OCI-LY1 (cell line): ENCODE data around the gene DTX1.

ENCODE experiments used
- H2AFZ ChIP-seq: fragments of 200-600 bp; sonication (generic), shearing (Covaris generic); 2 replicates; pipeline ENCODE4 v1.6.0; 2014; ENCODE audit warnings: antibody characterized with exemption, mild to moderate bottlenecking, low read length
- H3F3A ChIP-seq: fragments of 200-600 bp; sonication (generic), shearing (Covaris generic); 2 replicates; pipeline ENCODE4 v1.6.0; 2014; ENCODE audit warnings: mild to moderate bottlenecking, antibody characterized with exemption, low read length, moderate library complexity; ENCODE audit not compliant: insufficient read depth
- H3K27ac ChIP-seq: fragments of 200-600 bp; sonication (generic); 2 replicates; pipeline ENCODE4 v1.5.1; 2014; ENCODE audit warnings: low read length, mixed run types, mild to moderate bottlenecking, low read depth; ENCODE audit not compliant: poor library complexity, severe bottlenecking
- H3K27me3 ChIP-seq: fragments of 200-600 bp; sonication (generic); 2 replicates; pipeline ENCODE4 v1.6.0; 2014; ENCODE audit warnings: antibody characterized with exemption, mild to moderate bottlenecking, low read length, moderate library complexity; ENCODE audit not compliant: insufficient read depth
- H3K36me3 ChIP-seq: fragments of 200-600 bp; sonication (generic); 2 replicates; pipeline ENCODE4 v1.6.1; 2014; ENCODE audit warnings: mild to moderate bottlenecking, antibody characterized with exemption, low read length, moderate library complexity, mixed read lengths; ENCODE audit not compliant: insufficient read depth
- H3K4me1 ChIP-seq: fragments of 200-600 bp; sonication (generic); 2 replicates; pipeline ENCODE4 v1.5.1; 2014; ENCODE audit warnings: mild to moderate bottlenecking, low read length, moderate library complexity; ENCODE audit not compliant: insufficient read depth, severe bottlenecking
- H3K4me2 ChIP-seq: fragments of 200-600 bp; sonication (generic), shearing (Covaris generic); 2 replicates; pipeline ENCODE4 v1.6.1; 2014; ENCODE audit warnings: low read length
- H3K4me3 ChIP-seq: fragments of 200-600 bp; sonication (generic); 2 replicates; pipeline ENCODE4 v1.5.1; 2014; ENCODE audit warnings: low read length, low read depth, mild to moderate bottlenecking, mixed read lengths; ENCODE audit not compliant: poor library complexity, severe bottlenecking
- H3K79me2 ChIP-seq: fragments of 200-600 bp; shearing (Covaris generic); 2 replicates; pipeline ENCODE4 v1.6.1; 2016; ENCODE audit warnings: mixed run types, low read length, mixed read lengths; ENCODE audit not compliant: insufficient read depth
- H3K9ac ChIP-seq: fragments of 200-600 bp; sonication (generic), shearing (Covaris generic); 2 replicates; pipeline ENCODE4 v1.6.1; 2014; ENCODE audit warnings: mild to moderate bottlenecking, low read length, mixed read lengths
- H3K9me2 ChIP-seq: fragments of 200-600 bp; sonication (generic), shearing (Covaris generic); 2 replicates; pipeline ENCODE4 v1.6.1; 2014; ENCODE audit warnings: low read depth, mild to moderate bottlenecking, low read length, mixed read lengths
- H3K9me3 ChIP-seq: fragments of 200-600 bp; shearing (Covaris generic); 2 replicates; pipeline ENCODE4 v1.6.1; 2014; ENCODE audit warnings: low read length, mixed read lengths
- H4K20me1 ChIP-seq: fragments of 200-600 bp; sonication (generic), shearing (Covaris generic); 2 replicates; pipeline ENCODE4 v1.6.0; 2016; ENCODE audit warnings: mild to moderate bottlenecking, low read length; ENCODE audit not compliant: insufficient read depth
- EZH2 ChIP-seq: fragments of 200-600 bp; sonication (generic), shearing (Covaris generic); IDR thresholded peaks from 2 replicates; pipeline ENCODE4 v1.8.0; 2017; ENCODE audit warnings: borderline replicate concordance, mixed run types, mild to moderate bottlenecking, antibody characterized with exemption, low read length, moderate library complexity, mixed read lengths
- TF ChIP-seq, protein P1 (sequence below): fragments of 200-600 bp; sonication (generic), shearing (Covaris generic); IDR thresholded peaks from 2 replicates; pipeline ENCODE4 v1.5.1; 2017; ENCODE audit warnings: mild to moderate bottlenecking, antibody characterized with exemption, low read length, moderate library complexity, mixed read lengths

Gene DTX1

DNA sequence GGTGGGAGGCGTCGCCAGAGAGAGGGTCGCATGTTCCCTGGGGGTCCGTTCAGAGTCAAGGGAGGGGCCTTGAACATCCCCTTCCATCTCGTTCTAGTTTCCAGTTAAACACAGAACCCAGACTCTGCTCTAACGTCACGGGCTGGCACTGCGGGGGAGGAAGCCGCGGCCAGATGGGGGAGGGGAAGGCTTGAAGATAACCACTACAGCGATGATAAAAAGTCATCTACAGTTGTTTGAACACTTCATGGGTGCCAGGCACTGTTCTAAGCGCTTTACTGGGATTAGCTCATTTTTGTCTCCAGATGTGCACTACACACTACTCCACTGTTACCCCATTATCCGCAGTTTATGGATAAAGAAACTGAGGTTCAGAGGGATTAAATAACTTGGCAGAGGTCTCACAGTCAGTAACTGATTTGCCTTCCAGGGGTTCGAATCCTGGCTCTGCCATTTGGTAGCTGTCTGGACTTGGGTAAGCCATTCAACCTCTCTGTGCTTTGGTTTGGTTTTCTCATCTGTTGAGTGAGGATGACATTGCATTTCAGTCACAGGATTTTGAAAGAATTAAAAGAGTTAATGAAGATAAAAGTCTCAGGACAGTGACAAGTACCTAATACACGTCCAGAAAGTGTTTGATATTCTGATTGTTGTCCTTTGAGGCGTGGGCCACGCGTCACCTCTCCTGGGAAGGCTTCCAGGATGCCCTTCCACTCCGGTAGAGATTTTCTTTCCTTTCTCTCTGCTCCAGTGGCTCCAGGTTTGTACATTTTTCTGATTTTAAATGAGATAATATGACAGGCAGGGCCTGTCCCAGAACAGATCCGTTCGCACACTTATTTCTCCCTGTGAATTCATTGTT lies 79.8 kb downstream of the DTX1 start:
- no peak overlapping the region for H2AFZ ChIP-seq
- H3K4me1 ChIP-seq: peaks cover 63% of the 10 kb centered on the region
- H4K20me1 ChIP-seq: no peaks in the 10 kb centered on the region
- peak overlapping the region; percentile 95 for H3K27ac ChIP-seq
- H3K27me3 ChIP-seq: no peaks in the 10 kb centered on the region
- no peaks in the 10 kb centered on the region for H3K9me2 ChIP-seq
- TF ChIP-seq EZH2: no peak
- TF ChIP-seq, protein P1, sequence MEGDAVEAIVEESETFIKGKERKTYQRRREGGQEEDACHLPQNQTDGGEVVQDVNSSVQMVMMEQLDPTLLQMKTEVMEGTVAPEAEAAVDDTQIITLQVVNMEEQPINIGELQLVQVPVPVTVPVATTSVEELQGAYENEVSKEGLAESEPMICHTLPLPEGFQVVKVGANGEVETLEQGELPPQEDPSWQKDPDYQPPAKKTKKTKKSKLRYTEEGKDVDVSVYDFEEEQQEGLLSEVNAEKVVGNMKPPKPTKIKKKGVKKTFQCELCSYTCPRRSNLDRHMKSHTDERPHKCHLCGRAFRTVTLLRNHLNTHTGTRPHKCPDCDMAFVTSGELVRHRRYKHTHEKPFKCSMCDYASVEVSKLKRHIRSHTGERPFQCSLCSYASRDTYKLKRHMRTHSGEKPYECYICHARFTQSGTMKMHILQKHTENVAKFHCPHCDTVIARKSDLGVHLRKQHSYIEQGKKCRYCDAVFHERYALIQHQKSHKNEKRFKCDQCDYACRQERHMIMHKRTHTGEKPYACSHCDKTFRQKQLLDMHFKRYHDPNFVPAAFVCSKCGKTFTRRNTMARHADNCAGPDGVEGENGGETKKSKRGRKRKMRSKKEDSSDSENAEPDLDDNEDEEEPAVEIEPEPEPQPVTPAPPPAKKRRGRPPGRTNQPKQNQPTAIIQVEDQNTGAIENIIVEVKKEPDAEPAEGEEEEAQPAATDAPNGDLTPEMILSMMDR: no peak
- H3K9me3 ChIP-seq: no peaks in the 10 kb centered on the region
- peaks cover 33% of the 10 kb centered on the region; the same call in 1 of the 2 replicates for H3K36me3 ChIP-seq
- H3K4me3 ChIP-seq: peak overlapping the region; percentile 93
- peak overlapping the region; percentile 77 for H3K4me2 ChIP-seq
- peaks cover 36% of the 10 kb centered on the region for H3K79me2 ChIP-seq
- H3K9ac ChIP-seq: peak overlapping the region; percentile 62
- no peaks in the 10 kb centered on the region for H3F3A ChIP-seq

DNA sequence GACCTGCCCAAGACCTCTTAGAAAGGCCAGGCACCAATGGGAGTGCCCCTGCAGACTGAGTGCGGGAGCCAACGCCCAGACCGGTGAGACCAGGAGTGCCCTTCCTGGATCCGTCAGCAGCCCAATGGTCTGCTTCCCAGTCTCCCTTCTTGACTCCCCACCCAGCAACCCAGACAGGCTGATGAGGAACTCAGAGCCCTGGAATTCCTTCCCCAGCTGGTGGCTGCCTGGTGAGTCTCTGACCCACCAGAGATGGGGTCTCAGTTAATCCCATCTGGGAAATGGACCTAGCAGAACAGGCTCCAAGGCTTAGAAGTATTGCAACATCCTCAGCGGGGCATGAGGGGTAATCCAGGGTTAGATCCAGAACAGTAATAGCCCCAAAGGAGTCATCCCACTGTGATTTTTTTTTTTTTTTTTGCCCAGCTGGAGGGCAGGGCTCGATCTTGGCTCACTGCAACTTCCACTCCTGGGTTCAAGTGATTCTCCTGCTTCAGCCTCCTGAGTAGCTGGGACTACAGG lies 80.5 kb downstream of the DTX1 start:
- no peaks in the 10 kb centered on the region for H4K20me1 ChIP-seq
- peaks cover 33% of the 10 kb centered on the region; the same call in 1 of the 2 replicates for H3K36me3 ChIP-seq
- no peaks in the 10 kb centered on the region for H3K9me2 ChIP-seq
- no peaks in the 10 kb centered on the region for H3K9me3 ChIP-seq
- H3K27ac ChIP-seq: peak overlapping the region; percentile 95
- TF ChIP-seq, protein P1: no peak
- no peak for TF ChIP-seq EZH2
- no peaks in the 10 kb centered on the region for H3K27me3 ChIP-seq
- no peaks in the 10 kb centered on the region for H3F3A ChIP-seq
- no peak overlapping the region for H3K4me2 ChIP-seq
- H3K4me3 ChIP-seq: no peak overlapping the region
- H3K4me1 ChIP-seq: peaks cover 66% of the 10 kb centered on the region
- no peak overlapping the region for H3K9ac ChIP-seq
- H2AFZ ChIP-seq: no peak overlapping the region
- peaks cover 32% of the 10 kb centered on the region for H3K79me2 ChIP-seq

DNA sequence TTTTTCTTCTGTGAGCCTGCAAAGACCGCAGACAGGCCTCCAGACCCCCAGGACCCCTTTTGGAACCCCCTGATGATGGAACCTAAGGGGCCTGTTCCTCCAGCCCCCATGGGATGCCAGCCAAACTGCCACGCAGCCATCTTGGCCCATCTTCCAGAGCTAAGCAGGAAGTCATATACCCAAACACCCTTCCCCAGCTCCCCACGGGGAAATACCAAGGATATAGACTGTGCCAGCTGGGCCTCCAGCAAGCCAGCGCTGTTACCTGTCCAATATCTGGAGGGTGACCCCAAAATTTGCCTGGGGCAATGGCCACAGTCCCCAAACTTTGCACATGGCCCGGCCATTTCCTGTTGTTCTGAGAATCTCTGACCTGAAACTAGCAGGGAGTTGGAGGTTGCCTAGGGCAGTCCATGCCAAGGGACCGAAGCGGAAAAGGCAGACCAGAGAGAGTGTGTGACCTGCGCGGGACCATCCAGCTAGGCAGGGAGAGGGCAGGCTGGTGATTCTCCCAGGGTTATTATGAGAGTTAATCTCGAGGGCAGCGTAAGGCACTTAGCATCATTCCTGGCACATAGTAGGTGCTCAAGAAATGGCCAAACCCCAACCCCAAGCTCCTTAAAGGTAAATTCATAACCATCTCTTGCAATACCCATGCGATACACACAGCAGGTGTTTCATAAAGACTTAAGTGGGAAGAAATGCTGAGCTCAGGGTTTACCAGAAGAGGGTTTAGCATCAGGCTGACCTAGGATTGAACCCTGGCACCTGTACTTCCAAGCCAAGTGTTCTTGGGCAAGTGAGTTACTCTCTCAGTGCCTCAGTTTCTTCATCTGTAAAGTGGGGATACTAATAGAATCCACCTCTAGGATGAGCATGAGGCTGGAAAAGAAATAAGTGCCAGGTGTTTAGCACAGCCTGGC lies 81.6 kb downstream of the DTX1 start:
- Histone ChIP-seq H3K27me3 (no peaks in the 10 kb centered on the region), H3K9ac (no peak overlapping the region), H3K36me3 (peaks cover 23% of the 10 kb centered on the region; the same call in 1 of the 2 replicates), H3K4me2 (no peak overlapping the region), H4K20me1 (no peaks in the 10 kb centered on the region), H3K9me3 (no peaks in the 10 kb centered on the region), H3K79me2 (peaks cover 22% of the 10 kb centered on the region), H3F3A (no peaks in the 10 kb centered on the region), H2AFZ (no peak overlapping the region), H3K27ac (peak overlapping the region; percentile 74), H3K4me3 (no peak overlapping the region), H3K9me2 (no peaks in the 10 kb centered on the region), H3K4me1 (peaks cover 66% of the 10 kb centered on the region)
- no peak for TF ChIP-seq EZH2
- TF ChIP-seq, protein P1: no peak
